Right atrium auricular region (tissue), 2 donors: ENCODE data around the gene BEND6. TPM values are rescaled to one million over a fixed set of nuclear protein-coding genes. Genes with fewer than 3 reads are reported as not detected.
A peak's percentile ranks its signal among the peaks of the same experiment; 100 is the strongest.

Source experiments
- DNase-seq: peaks from one replicate; pipeline ENCODE4 v3.0.0-alpha.2; 2019; ENCODE audit warnings: low spot score
- H3K27ac ChIP-seq, 2 donors: fragments of 200-600 bp; sonication (generic); 1 replicate in 1 of 2; 2 replicates in 1 of 2; pipeline ENCODE4 v1.5.1; 2016 to 2019
- H3K27me3 ChIP-seq, 2 donors: fragments of 200-600 bp; sonication (generic); one replicate each; pipeline versions ENCODE4 v1.5.1 to v1.6.0; 2017 to 2019
- H3K36me3 ChIP-seq: fragments of 200-600 bp; sonication (generic); one replicate; pipeline ENCODE4 v1.5.1; 2016
- H3K4me1 ChIP-seq, 2 donors: fragments of 200-600 bp; sonication (generic); one replicate each; pipeline versions ENCODE4 v1.5.1 to v1.6.0; 2017 to 2019
- H3K4me3 ChIP-seq, 2 donors: fragments of 200-600 bp; sonication (generic); 1 replicate in 1 of 2; 2 replicates in 1 of 2; pipeline ENCODE4 v1.5.1; 2017 to 2019; ENCODE audit warnings: mild to moderate bottlenecking in 1 of 2, moderate library complexity in 1 of 2
- H3K9me3 ChIP-seq, 2 donors: fragments of 200-600 bp; sonication (generic); one replicate each; pipeline ENCODE4 v1.5.1; 2019
- CTCF ChIP-seq, 2 donors: fragments of 200-600 bp; sonication (generic); IDR thresholded peaks; one replicate each; pipeline ENCODE4 v1.5.1; 2019; ENCODE audit warnings: antibody characterized with exemption in 2 of 2
- total RNA-seq, 2 donors: library from RNA; depleted of rRNA; stranded (reverse); fragments of >200 nt; gene quantifications; one replicate each; pipeline ENCODE4 v1.1.0, GENCODE V29; 2016

Gene BEND6
- 1 to 10 TPM in 1 of 2 donors, under 1 TPM in 1; 0.43 to 5.9 TPM for total RNA-seq

GRCh38 chr6:56954403-56955170 lies at the start of gene BEND6:
BEND6 (plus strand) TSS chr6:56955107; CDS start chr6:56981811, 26,704 bp downstream.
- Histone ChIP-seq H3K36me3 (no peaks in the 10 kb centered on the region), H3K9me3 (no peaks in the 10 kb centered on the region), H3K4me1 (peaks cover 0 to 20% of the 10 kb centered on the region in 2 donors), H3K27me3 (no peaks in the 10 kb centered on the region), H3K27ac (peak within 1 kb of the TSS; percentile 35 to 42), H3K4me3 (peak within 1 kb of the TSS; percentile 52 to 60)
- no peak for DNase-seq
- TF ChIP-seq CTCF (IDR thresholded peaks at IDR 0.05): no peak

GRCh38 chr6:56905378-56905777 lies 49.5 kb upstream of the BEND6 start:
- H3K27me3 ChIP-seq: no peaks in the 10 kb centered on the region
- no peaks in the 10 kb centered on the region for H3K9me3 ChIP-seq
- TF ChIP-seq CTCF (IDR thresholded peaks at IDR 0.05): no peak
- no peak for DNase-seq
- no peak overlapping the region for H3K27ac ChIP-seq
- no peak overlapping the region for H3K4me3 ChIP-seq
- no peaks in the 10 kb centered on the region for H3K36me3 ChIP-seq
- H3K4me1 ChIP-seq: peaks cover 0 to 4% of the 10 kb centered on the region in 2 donors

GRCh38 chr6:56906752-56907151 lies 48.2 kb upstream of the BEND6 start:
- TF ChIP-seq CTCF (IDR thresholded peaks at IDR 0.05): no peak
- H3K4me3 ChIP-seq: no peak overlapping the region
- no peak for DNase-seq
- H3K27me3 ChIP-seq: no peaks in the 10 kb centered on the region
- no peaks in the 10 kb centered on the region for H3K9me3 ChIP-seq
- peaks cover 0 to 4% of the 10 kb centered on the region in 2 donors for H3K4me1 ChIP-seq
- no peaks in the 10 kb centered on the region for H3K36me3 ChIP-seq
- no peak overlapping the region for H3K27ac ChIP-seq

- TF ChIP-seq CTCF (IDR thresholded peaks at IDR 0.05): no peak
- no peak overlapping the region for H3K4me3 ChIP-seq
- H3K27me3 ChIP-seq: no peaks in the 10 kb centered on the region
- no peaks in the 10 kb centered on the region for H3K9me3 ChIP-seq
- peaks cover 0 to 4% of the 10 kb centered on the region in 2 donors for H3K4me1 ChIP-seq
- H3K36me3 ChIP-seq: no peaks in the 10 kb centered on the region
- H3K27ac ChIP-seq: no peak overlapping the region
- no peak for DNase-seq
These were observed 45.6 kb upstream of the BEND6 start for GRCh38 chr6:56909115-56909907.

GRCh38 chr6:56911847-56912246 lies 43.1 kb upstream of the BEND6 start:
- TF ChIP-seq CTCF (IDR thresholded peaks at IDR 0.05): no peak
- no peaks in the 10 kb centered on the region for H3K4me1 ChIP-seq
- H3K4me3 ChIP-seq: no peak overlapping the region
- no peaks in the 10 kb centered on the region for H3K9me3 ChIP-seq
- no peak overlapping the region for H3K27ac ChIP-seq
- H3K27me3 ChIP-seq: no peaks in the 10 kb centered on the region
- no peak for DNase-seq
- no peaks in the 10 kb centered on the region for H3K36me3 ChIP-seq
